ENCODE data around the gene DNAJB8. TPM values are rescaled to one million over a fixed set of nuclear protein-coding genes. Genes with fewer than 3 reads are reported as not detected.

Gene DNAJB8
- total RNA-seq, 4 donors from 2014 or later = not detected

DNA sequence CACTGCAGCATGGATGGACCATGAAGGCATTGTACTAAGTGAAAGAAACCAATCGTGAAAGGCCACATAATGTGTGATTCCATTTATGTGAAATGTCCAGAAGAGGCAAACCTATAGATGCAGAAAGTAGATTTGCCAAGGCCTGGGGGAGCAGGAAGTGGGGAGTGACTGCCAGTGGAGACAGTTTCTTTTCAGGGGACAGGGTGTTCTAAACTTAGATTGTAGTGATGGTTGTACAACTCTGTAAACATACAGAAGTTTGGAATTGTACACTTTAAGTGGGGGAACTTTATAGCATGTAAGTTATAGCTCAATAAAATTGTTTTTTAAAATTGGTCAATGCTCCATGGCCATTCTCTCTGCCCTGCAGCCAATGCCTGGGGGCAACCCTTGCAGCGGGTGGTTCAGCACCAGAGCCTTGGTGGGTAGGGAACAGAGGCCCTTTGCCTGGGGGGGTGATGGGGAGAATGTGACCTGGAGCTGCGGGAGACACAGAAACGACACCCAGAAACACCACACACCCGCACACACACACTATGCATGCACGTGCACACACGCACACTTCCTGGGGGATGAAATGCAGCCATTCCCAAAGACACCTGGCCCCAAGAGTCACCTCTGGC lies 43.1 kb downstream of the DNAJB8 start:
- Histone ChIP-seq H3K36me3 (no peaks in the 10 kb centered on the region), H3K27me3 (no peaks in the 10 kb centered on the region), H3K4me3 (no peak overlapping the region), H3K27ac (no peak overlapping the region), H3K9me3 (no peaks in the 10 kb centered on the region), H3K4me1 (no peaks in the 10 kb centered on the region)
- TF ChIP-seq, protein P1, sequence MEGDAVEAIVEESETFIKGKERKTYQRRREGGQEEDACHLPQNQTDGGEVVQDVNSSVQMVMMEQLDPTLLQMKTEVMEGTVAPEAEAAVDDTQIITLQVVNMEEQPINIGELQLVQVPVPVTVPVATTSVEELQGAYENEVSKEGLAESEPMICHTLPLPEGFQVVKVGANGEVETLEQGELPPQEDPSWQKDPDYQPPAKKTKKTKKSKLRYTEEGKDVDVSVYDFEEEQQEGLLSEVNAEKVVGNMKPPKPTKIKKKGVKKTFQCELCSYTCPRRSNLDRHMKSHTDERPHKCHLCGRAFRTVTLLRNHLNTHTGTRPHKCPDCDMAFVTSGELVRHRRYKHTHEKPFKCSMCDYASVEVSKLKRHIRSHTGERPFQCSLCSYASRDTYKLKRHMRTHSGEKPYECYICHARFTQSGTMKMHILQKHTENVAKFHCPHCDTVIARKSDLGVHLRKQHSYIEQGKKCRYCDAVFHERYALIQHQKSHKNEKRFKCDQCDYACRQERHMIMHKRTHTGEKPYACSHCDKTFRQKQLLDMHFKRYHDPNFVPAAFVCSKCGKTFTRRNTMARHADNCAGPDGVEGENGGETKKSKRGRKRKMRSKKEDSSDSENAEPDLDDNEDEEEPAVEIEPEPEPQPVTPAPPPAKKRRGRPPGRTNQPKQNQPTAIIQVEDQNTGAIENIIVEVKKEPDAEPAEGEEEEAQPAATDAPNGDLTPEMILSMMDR (IDR thresholded peaks at IDR 0.05 in 4 of 5, conservative IDR thresholded peaks at IDR 0.05 in 1 of 5) = no peak
- TF ChIP-seq POLR2A (IDR thresholded peaks at IDR 0.05) = no peak
- ATAC-seq = no peak
- in situ Hi-C loops (cut with MboI; ENCODE audit: low sequenced_read_pairs in 4 of 4) (loop anchor here in 1 of 4 donors (10.0 kb wide), 1 partner anchor 181 kb away; no protein-coding TSS in a partner anchor), intact Hi-C loops (cut with DNase I; ENCODE audit: low total_unique reads) (no loop called here)
- no peak for DNase-seq

DNA sequence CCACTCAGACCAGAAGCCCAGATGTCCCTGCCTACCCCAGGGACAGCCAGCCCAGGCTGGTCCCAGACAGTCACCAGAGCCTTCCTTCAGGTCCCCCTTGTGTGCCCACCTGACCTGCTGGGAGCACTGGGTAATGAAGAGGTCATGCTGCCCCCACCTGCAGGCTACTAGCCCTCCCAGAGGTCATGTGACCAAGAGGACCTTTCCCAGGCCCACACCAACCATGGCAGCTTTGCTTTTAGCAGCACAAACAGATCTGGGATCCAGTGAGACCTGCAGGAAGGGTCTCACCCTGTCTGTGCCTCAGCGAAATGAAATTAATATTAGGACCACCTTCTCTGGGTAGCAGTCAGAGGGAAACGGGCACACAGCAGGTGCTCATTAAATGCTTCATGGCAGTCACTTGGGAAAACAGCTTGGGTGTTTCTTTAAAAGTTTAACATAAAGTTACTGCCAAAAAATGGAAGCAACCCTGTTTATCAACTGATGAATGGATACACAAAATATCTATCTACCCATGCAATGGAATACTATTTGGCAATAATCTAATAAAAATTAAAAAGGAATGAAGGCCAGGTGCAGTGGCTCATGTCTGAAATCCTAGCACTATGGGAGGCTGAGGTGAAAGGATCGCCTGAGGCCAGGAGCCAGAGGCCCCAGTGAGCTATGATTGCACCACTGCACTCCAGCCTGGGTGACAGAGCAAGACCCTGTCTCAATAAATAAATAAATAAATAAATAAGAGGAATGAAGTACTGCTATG lies 43.7 kb downstream of the DNAJB8 start:
- no peaks in the 10 kb centered on the region for H3K27me3 ChIP-seq
- no peak for ATAC-seq
- DNase-seq = no peak

DNA sequence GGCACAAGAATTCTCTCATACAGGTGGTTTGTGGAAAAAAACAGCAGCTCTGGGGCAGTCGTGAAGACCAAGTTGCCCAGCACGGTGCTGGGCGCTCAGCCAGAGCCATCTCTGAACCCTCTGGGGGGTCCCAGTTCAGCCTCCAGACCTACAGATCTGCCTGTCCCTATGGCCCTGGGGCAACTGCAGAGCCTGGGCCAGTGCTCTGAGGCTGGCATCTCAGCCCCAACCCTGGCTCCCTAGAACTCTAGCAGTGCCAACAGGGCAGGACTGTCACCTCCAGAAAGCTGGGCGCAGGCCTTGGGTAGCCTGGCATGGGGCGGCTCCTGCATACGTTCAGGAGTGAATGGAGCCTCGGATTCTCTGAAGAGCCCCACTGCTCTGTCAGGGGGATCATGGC lies 44.7 kb downstream of the DNAJB8 start:
- no peak for ATAC-seq
- no peak overlapping the region for H3K4me3 ChIP-seq
- no peaks in the 10 kb centered on the region for H3K36me3 ChIP-seq
- H3K27me3 ChIP-seq = no peaks in the 10 kb centered on the region
- no peak overlapping the region for H3K27ac ChIP-seq
- no peaks in the 10 kb centered on the region for H3K9me3 ChIP-seq
- no peak for DNase-seq
- in situ Hi-C loops (cut with MboI; ENCODE audit: low sequenced_read_pairs in 4 of 4) (loop anchor here in 1 of 4 donors (10.0 kb wide), 1 partner anchor 183 kb away; no protein-coding TSS in a partner anchor), intact Hi-C loops (cut with DNase I; ENCODE audit: low total_unique reads) (no loop called here)
- no peaks in the 10 kb centered on the region for H3K4me1 ChIP-seq
- TF ChIP-seq, protein P1 (IDR thresholded peaks at IDR 0.05 in 4 of 5, conservative IDR thresholded peaks at IDR 0.05 in 1 of 5) = no peak
- no peak for TF ChIP-seq POLR2A (IDR thresholded peaks at IDR 0.05)

More for the DNA sequence above, 43.7 kb downstream of the DNAJB8 start:
- no peaks in the 10 kb centered on the region for H3K36me3 ChIP-seq
- TF ChIP-seq, protein P1 (IDR thresholded peaks at IDR 0.05 in 4 of 5, conservative IDR thresholded peaks at IDR 0.05 in 1 of 5) = no peak
- no peak for TF ChIP-seq POLR2A (IDR thresholded peaks at IDR 0.05)
- intact Hi-C loops (cut with DNase I; ENCODE audit: low total_unique reads) = no loop called here
- no peak overlapping the region for H3K27ac ChIP-seq
- H3K4me3 ChIP-seq = no peak overlapping the region
- H3K4me1 ChIP-seq = no peaks in the 10 kb centered on the region
- no peaks in the 10 kb centered on the region for H3K9me3 ChIP-seq
- in situ Hi-C loops (cut with MboI; ENCODE audit: low sequenced_read_pairs in 4 of 4) = loop anchor here in 1 of 4 donors (10.0 kb wide), 1 partner anchor 182 kb away; no protein-coding TSS in a partner anchor

DNA sequence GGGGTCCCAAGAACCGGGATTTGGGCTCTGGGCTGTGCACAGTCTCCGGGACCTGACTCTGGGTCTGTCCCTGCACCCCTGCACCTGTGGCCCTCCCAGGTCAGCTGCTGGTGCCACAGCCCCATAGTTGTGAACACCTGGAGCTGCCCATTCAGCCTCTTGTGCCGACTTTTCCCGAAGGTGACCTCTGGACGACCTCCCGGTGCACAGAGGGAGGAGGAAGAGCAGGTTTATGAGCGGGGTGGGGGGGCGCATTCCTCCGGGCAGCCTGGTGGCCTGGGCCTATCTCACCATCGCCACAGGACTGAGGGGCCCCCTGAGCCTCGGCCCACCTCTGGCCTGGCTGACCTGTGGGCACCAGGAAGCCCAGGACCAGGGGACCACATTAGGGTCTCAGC lies 45.3 kb downstream of the DNAJB8 start:
- no peak overlapping the region for H3K27ac ChIP-seq
- intact Hi-C loops (cut with DNase I; ENCODE audit: low total_unique reads) (no loop called here), in situ Hi-C loops (cut with MboI; ENCODE audit: low sequenced_read_pairs in 4 of 4) (loop anchor here in 1 of 4 donors (10.0 kb wide), 1 partner anchor 183 kb away; no protein-coding TSS in a partner anchor)
- ATAC-seq (no peak), DNase-seq (no peak)
- no peak overlapping the region for H3K4me3 ChIP-seq
- no peaks in the 10 kb centered on the region for H3K27me3 ChIP-seq
- no peaks in the 10 kb centered on the region for H3K4me1 ChIP-seq
- no peaks in the 10 kb centered on the region for H3K36me3 ChIP-seq
- H3K9me3 ChIP-seq = no peaks in the 10 kb centered on the region
- no peak for TF ChIP-seq POLR2A (IDR thresholded peaks at IDR 0.05)
- TF ChIP-seq, protein P1 (IDR thresholded peaks at IDR 0.05 in 4 of 5, conservative IDR thresholded peaks at IDR 0.05 in 1 of 5) = no peak
